Measurements from ENCODE around the gene RNF5. TPM values are rescaled to one million over a fixed set of nuclear protein-coding genes. Genes with fewer than 3 reads are reported as not detected.
A peak's percentile ranks its signal among the peaks of the same experiment; 100 is the strongest.

The RNF5 gene
- total and polyA plus RNA-seq, 2 experiments from 2014 or later, result 48.1 to 58.8 TPM

DNA sequence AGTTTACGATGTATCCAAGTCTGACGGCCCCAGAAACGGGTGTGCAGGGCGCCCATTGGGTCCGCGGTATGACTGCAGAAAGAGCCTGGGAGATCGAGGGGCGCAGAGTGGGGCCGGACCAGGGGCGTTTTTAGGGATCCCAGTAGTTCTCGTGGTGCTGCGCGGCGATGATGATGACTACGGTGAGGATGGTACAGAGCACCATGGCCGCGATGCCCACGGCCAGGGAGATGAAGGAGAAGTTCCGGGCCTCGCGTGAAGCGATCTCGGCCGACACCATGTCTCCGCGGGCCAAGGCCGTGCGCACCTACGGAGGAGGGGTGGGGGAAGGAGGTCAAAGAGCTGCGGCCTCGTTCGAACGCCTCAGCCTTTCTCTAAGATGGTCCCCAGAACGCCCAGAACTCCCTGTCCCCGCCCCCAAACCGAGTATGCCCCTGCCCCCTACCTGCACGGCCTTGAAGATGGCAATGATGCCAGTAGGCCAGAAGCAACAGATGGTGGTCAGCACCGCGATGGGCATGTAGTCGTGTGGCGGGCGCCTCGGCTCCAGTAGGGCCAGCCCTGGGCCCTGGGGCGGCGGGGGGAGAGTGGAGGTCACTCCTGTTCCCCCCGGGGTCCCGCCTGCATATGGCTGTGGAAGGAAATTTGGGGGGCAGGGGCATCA is 29.0 kb upstream of the RNF5 start:
- H4K20me1 ChIP-seq (ENCODE audit: insufficient read depth), result no peaks in the 10 kb centered on the region
- H3K27ac ChIP-seq, result no peak overlapping the region
- no peak overlapping the region for H3K9ac ChIP-seq
- DNase-seq, result no peak
- TF ChIP-seq EZH2 (IDR thresholded peaks at IDR 0.05; ENCODE audit: insufficient read depth, poor library complexity, severe bottlenecking), result no peak
- TF ChIP-seq EZH2phosphoT487 (IDR thresholded peaks at IDR 0.05; ENCODE audit: insufficient read depth, low read depth), result no peak
- no peaks in the 10 kb centered on the region for H3K27me3 ChIP-seq (replicated peaks; ENCODE audit: insufficient read depth)
- no peaks in the 10 kb centered on the region for H3K9me3 ChIP-seq (ENCODE audit: low read depth)
- no peak overlapping the region for H3K4me3 ChIP-seq
- peaks cover 4% of the 10 kb centered on the region; the same call in 1 of the 2 replicates for H3K79me2 ChIP-seq (ENCODE audit: insufficient read depth)
- peaks cover 14% of the 10 kb centered on the region for H3K4me1 ChIP-seq (ENCODE audit: insufficient read depth)
- H3K36me3 ChIP-seq (ENCODE audit: low read depth), result peaks cover 4% of the 10 kb centered on the region; the same call in 1 of the 2 replicates
- in situ Hi-C loops (cut with MboI), result no loop called here
- H3F3A ChIP-seq (ENCODE audit: insufficient read depth), result peaks cover 9% of the 10 kb centered on the region; the same call in 1 of the 2 replicates
- no peaks in the 10 kb centered on the region for H3K9me2 ChIP-seq (ENCODE audit: insufficient read depth)
- H2AFZ ChIP-seq, result no peak overlapping the region
- WGBS, 2 experiments (ENCODE audit: low coverage in 1 of 2, low lambda C conversion rate in 2 of 2, missing lambda C conversion rate in 2 of 2), result 93 to 95% methylated on average over 23 to 47 of the region's 47 CpGs
- H3K4me2 ChIP-seq (ENCODE audit: unreplicated experiment), result no peak overlapping the region

GRCh38 chr6:32149932-32150870 is 28.0 kb upstream of the RNF5 start:
- peaks cover 9% of the 10 kb centered on the region; the same call in 1 of the 2 replicates for H3F3A ChIP-seq (ENCODE audit: insufficient read depth)
- H4K20me1 ChIP-seq (ENCODE audit: insufficient read depth), result no peaks in the 10 kb centered on the region
- WGBS, 2 experiments (ENCODE audit: low coverage in 1 of 2, low lambda C conversion rate in 2 of 2, missing lambda C conversion rate in 2 of 2), result 82 to 91% methylated on average over 21 to 55 of the region's 55 CpGs
- DNase-seq, result no peak
- no peaks in the 10 kb centered on the region for H3K9me3 ChIP-seq (ENCODE audit: low read depth)
- H3K9ac ChIP-seq, result no peak overlapping the region
- no peak overlapping the region for H2AFZ ChIP-seq
- H3K4me2 ChIP-seq (ENCODE audit: unreplicated experiment), result no peak overlapping the region
- H3K4me1 ChIP-seq (ENCODE audit: insufficient read depth), result peaks cover 18% of the 10 kb centered on the region
- H3K4me3 ChIP-seq, result no peak overlapping the region
- H3K27me3 ChIP-seq (replicated peaks; ENCODE audit: insufficient read depth), result no peaks in the 10 kb centered on the region
- peaks cover 4% of the 10 kb centered on the region; the same call in 1 of the 2 replicates for H3K36me3 ChIP-seq (ENCODE audit: low read depth)
- no peaks in the 10 kb centered on the region for H3K9me2 ChIP-seq (ENCODE audit: insufficient read depth)
- in situ Hi-C loops (cut with MboI), result no loop called here
- TF ChIP-seq EZH2 (IDR thresholded peaks at IDR 0.05; ENCODE audit: insufficient read depth, poor library complexity, severe bottlenecking), result no peak
- TF ChIP-seq EZH2phosphoT487 (IDR thresholded peaks at IDR 0.05; ENCODE audit: insufficient read depth, low read depth), result no peak
- H3K79me2 ChIP-seq (ENCODE audit: insufficient read depth), result peaks cover 12% of the 10 kb centered on the region
- no peak overlapping the region for H3K27ac ChIP-seq

- H3K27me3 ChIP-seq (replicated peaks; ENCODE audit: insufficient read depth), result no peaks in the 10 kb centered on the region
- no peak overlapping the region for H3K27ac ChIP-seq
- H2AFZ ChIP-seq, result peak overlapping the region; percentile 30; the same call in 1 of the 2 replicates
- H3K9me2 ChIP-seq (ENCODE audit: insufficient read depth), result no peaks in the 10 kb centered on the region
- in situ Hi-C loops (cut with MboI), result no loop called here
- H3K9me3 ChIP-seq (ENCODE audit: low read depth), result no peaks in the 10 kb centered on the region
- H3K9ac ChIP-seq, result peak overlapping the region; percentile 91
- no peaks in the 10 kb centered on the region for H4K20me1 ChIP-seq (ENCODE audit: insufficient read depth)
- H3K4me2 ChIP-seq (ENCODE audit: unreplicated experiment), result peak overlapping the region; percentile 93
- 34 to 66% methylated on average over 4 to 8 of the region's 8 CpGs for WGBS, 2 experiments (ENCODE audit: low coverage in 1 of 2, low lambda C conversion rate in 2 of 2, missing lambda C conversion rate in 2 of 2)
- H3K79me2 ChIP-seq (ENCODE audit: insufficient read depth), result peaks cover 22% of the 10 kb centered on the region
- peak overlapping the region; percentile 94 for H3K4me3 ChIP-seq
- peaks cover 20% of the 10 kb centered on the region for H3K4me1 ChIP-seq (ENCODE audit: insufficient read depth)
- peaks cover 9% of the 10 kb centered on the region; the same call in 1 of the 2 replicates for H3F3A ChIP-seq (ENCODE audit: insufficient read depth)
- TF ChIP-seq EZH2phosphoT487 (IDR thresholded peaks at IDR 0.05; ENCODE audit: insufficient read depth, low read depth), result no peak
- TF ChIP-seq EZH2 (IDR thresholded peaks at IDR 0.05; ENCODE audit: insufficient read depth, poor library complexity, severe bottlenecking), result no peak
- peak; percentile 25 for DNase-seq
- H3K36me3 ChIP-seq (ENCODE audit: low read depth), result peaks cover 4% of the 10 kb centered on the region; the same call in 1 of the 2 replicates
Measured at GRCh38 chr6:32151181-32151862, 26.9 kb upstream of the RNF5 start.
